ENCODE measurements around the gene EYA2.

EYA2 gene

GRCh38 chr20:47030271-47030810 is 135.7 kb downstream of the EYA2 start:
- DNase-seq = no peak

DNA sequence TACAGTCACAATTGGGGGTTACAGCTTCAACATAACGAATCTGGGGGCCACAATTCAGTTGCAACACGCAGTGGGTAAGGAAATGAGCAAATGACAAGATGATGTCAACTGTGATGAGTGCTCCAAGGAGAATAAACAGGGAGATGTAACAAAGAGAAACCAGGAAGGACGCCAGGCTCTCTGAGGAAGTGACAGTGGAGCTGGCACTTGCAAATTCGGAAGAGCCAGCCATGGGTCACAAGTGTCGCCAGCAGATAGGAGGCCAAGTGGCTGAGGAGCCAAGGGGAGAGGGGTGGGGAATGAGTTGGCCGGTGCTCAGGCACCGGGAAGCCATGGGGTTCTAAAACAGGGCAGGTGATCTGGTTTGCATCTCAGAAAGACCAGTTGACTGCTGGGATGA is 136.4 kb downstream of the EYA2 start:
- TF ChIP-seq CTCF (IDR thresholded peaks at IDR 0.05) = no peak
- no peaks in the 10 kb centered on the region for H3K4me1 ChIP-seq
- H3K27me3 ChIP-seq = peaks cover 0 to 13% of the 10 kb centered on the region in 2 donors
- peaks cover 0 to 5% (median 5%) of the 10 kb centered on the region in 3 donors for H3K9me3 ChIP-seq
- H3K27ac ChIP-seq = no peak overlapping the region
- peaks cover 0 to 12% (median 6%) of the 10 kb centered on the region in 3 donors for H3K36me3 ChIP-seq
- no peak for DNase-seq
- intact Hi-C loops (cut with DNase I; ENCODE audit: low total_unique reads) = no loop called here
- H3K4me3 ChIP-seq = no peak overlapping the region

More at GRCh38 chr20:47030271-47030810, 135.7 kb downstream of the EYA2 start:
- Histone ChIP-seq H3K9me3 (peaks cover 0 to 5% (median 5%) of the 10 kb centered on the region in 3 donors), H3K27ac (no peak overlapping the region), H3K4me3 (no peak overlapping the region), H3K27me3 (peaks cover 0 to 13% of the 10 kb centered on the region in 2 donors), H3K4me1 (no peaks in the 10 kb centered on the region), H3K36me3 (peaks cover 0 to 12% (median 6%) of the 10 kb centered on the region in 3 donors)
- intact Hi-C loops (cut with DNase I; ENCODE audit: low total_unique reads) = no loop called here
- no peak for TF ChIP-seq CTCF (IDR thresholded peaks at IDR 0.05)

- intact Hi-C loops (cut with DNase I; ENCODE audit: low total_unique reads) = no loop called here
- Histone ChIP-seq H3K27ac (no peak overlapping the region), H3K27me3 (peaks cover 0 to 11% of the 10 kb centered on the region in 2 donors), H3K9me3 (peaks cover 0 to 5% (median 5%) of the 10 kb centered on the region in 3 donors), H3K4me3 (no peak overlapping the region), H3K36me3 (peaks cover 0 to 12% (median 6%) of the 10 kb centered on the region in 3 donors), H3K4me1 (peaks cover 0 to 7% (median 3%) of the 10 kb centered on the region in 4 donors)
- TF ChIP-seq CTCF (IDR thresholded peaks at IDR 0.05) = no peak
- no peak for DNase-seq
Measured at GRCh38 chr20:47031821-47032220, 137.2 kb downstream of the EYA2 start.

GRCh38 chr20:47032933-47033578 is 138.4 kb downstream of the EYA2 start:
- Histone ChIP-seq H3K27me3 (peaks cover 0 to 3% of the 10 kb centered on the region in 2 donors), H3K27ac (no peak overlapping the region), H3K36me3 (peaks cover 0 to 11% (median 6%) of the 10 kb centered on the region in 3 donors), H3K4me3 (no peak overlapping the region), H3K4me1 (peaks cover 0 to 8% (median 3%) of the 10 kb centered on the region in 4 donors), H3K9me3 (peaks cover 0 to 5% (median 4%) of the 10 kb centered on the region in 3 donors)
- no peak for DNase-seq
- no peak for TF ChIP-seq CTCF (IDR thresholded peaks at IDR 0.05)
- intact Hi-C loops (cut with DNase I; ENCODE audit: low total_unique reads) = no loop called here

- Histone ChIP-seq H3K9me3 (peaks cover 0 to 5% (median 0%) of the 10 kb centered on the region in 3 donors), H3K36me3 (peaks cover 0 to 6% (median under 1%) of the 10 kb centered on the region in 3 donors), H3K4me3 (no peak overlapping the region), H3K4me1 (peaks cover 0 to 8% (median 3%) of the 10 kb centered on the region in 4 donors), H3K27ac (no peak overlapping the region), H3K27me3 (no peaks in the 10 kb centered on the region)
- intact Hi-C loops (cut with DNase I; ENCODE audit: low total_unique reads) = no loop called here
- TF ChIP-seq CTCF (IDR thresholded peaks at IDR 0.05) = no peak
- DNase-seq = no peak
Measured at GRCh38 chr20:47033665-47034064, 139.0 kb downstream of the EYA2 start.

Data from tibial artery (tissue), 4 donors.